Measurements from ENCODE around the gene IDS.
"Not testable (repeated sequence)": the region's sequence is repeated elsewhere in the genome, so short reads cannot be mapped to it uniquely, and the experiment has no call there.

The IDS gene

GRCh38 chrX:149497054-149497453, 8.1 kb downstream of the IDS start:
- no peak for DNase-seq

- DNase-seq, result peak; percentile 82
Observed at GRCh38 chrX:149495573-149496071, 9.5 kb downstream of the IDS start.

- DNase-seq, result peak; percentile 8
Observed at GRCh38 chrX:149494844-149495565, 10.1 kb downstream of the IDS start.

GRCh38 chrX:149493567-149494562, 11.2 kb downstream of the IDS start:
- DNase-seq, result peak; percentile 9

GRCh38 chrX:149491812-149492211, 13.3 kb downstream of the IDS start:
- DNase-seq, result no peak

GRCh38 chrX:149490100-149490499, 15.0 kb downstream of the IDS start:
- DNase-seq, result no peak

- not testable (repeated sequence) for DNase-seq
Observed at GRCh38 chrX:149488411-149489052, 16.6 kb downstream of the IDS start.

- not testable (repeated sequence) for DNase-seq
Observed at GRCh38 chrX:149488008-149488407, 17.1 kb downstream of the IDS start.

- DNase-seq, result no peak
Observed at GRCh38 chrX:149487292-149487691, 17.8 kb downstream of the IDS start.

- DNase-seq, result no peak
Observed at GRCh38 chrX:149476513-149476912, 28.6 kb downstream of the IDS start.

- DNase-seq, result no peak
Observed at GRCh38 chrX:149473966-149474365, 31.1 kb downstream of the IDS start.

- no peak for DNase-seq
Observed at GRCh38 chrX:149473092-149473491, 32.0 kb downstream of the IDS start.

- no peak for DNase-seq
Observed at GRCh38 chrX:149472625-149473024, 32.5 kb downstream of the IDS start.

GRCh38 chrX:149471397-149471796, 33.7 kb downstream of the IDS start:
- DNase-seq, result no peak

GRCh38 chrX:149470955-149471354, 34.2 kb downstream of the IDS start:
- DNase-seq, result peak; percentile 34

- DNase-seq, result no peak
Observed at GRCh38 chrX:149469406-149469805, 35.7 kb downstream of the IDS start.

- no peak for DNase-seq
Observed at GRCh38 chrX:149467920-149468319, 37.2 kb downstream of the IDS start.

- no peak for DNase-seq
Observed at GRCh38 chrX:149467461-149467860, 37.6 kb downstream of the IDS start.

GRCh38 chrX:149462849-149463248, 42.3 kb downstream of the IDS start:
- no peak for DNase-seq

- no peak for DNase-seq
Observed at GRCh38 chrX:149461746-149462145, 43.4 kb downstream of the IDS start.

GRCh38 chrX:149458586-149458985, 46.5 kb downstream of the IDS start:
- no peak for DNase-seq

GRCh38 chrX:149456476-149457245, 48.4 kb downstream of the IDS start:
- no peak for DNase-seq
